Neural cell (in vitro differentiated cells): ENCODE results near the gene NXNL2. TPM values are rescaled to one million over a fixed set of nuclear protein-coding genes. Genes with fewer than 3 reads are reported as not detected.

Source experiments
- H2AFZ ChIP-seq: fragments of 200-600, 300-800 bp; sonication (generic), shearing (Covaris generic); 2 replicates; pipeline ENCODE4 v1.6.0; 2014; ENCODE audit warnings: low read depth, mild to moderate bottlenecking, antibody characterized with exemption, low read length, moderate library complexity
- H3F3A ChIP-seq: fragments of 200-600 bp; shearing (Covaris generic); 2 replicates; pipeline ENCODE4 v1.6.1; 2016; ENCODE audit warnings: mild to moderate bottlenecking, moderate library complexity, mixed read lengths, antibody characterized with exemption, low read length; ENCODE audit not compliant: insufficient read depth, poor library complexity, severe bottlenecking
- H3K27ac ChIP-seq: fragments of 200-600, 300-800 bp; sonication (generic), shearing (Covaris generic); 2 replicates; pipeline ENCODE4 v1.5.1; 2014; ENCODE audit warnings: mild to moderate bottlenecking, low read length, moderate library complexity
- H3K27me3 ChIP-seq: fragments of 300-800, 200-600 bp; sonication (generic), shearing (Covaris generic); 2 replicates; pipeline ENCODE4 v1.6.0; 2014; ENCODE audit warnings: mild to moderate bottlenecking, low read depth, low read length, moderate library complexity; ENCODE audit not compliant: insufficient read depth
- H3K36me3 ChIP-seq: fragments of 300-800, 200-600 bp; sonication (generic), shearing (Covaris generic); 2 replicates; pipeline ENCODE4 v1.5.1; 2014; ENCODE audit warnings: mild to moderate bottlenecking, antibody characterized with exemption, low read length, moderate library complexity; ENCODE audit not compliant: insufficient read depth
- H3K4me2 ChIP-seq: fragments of 300-800, 200-600 bp; sonication (generic), shearing (Covaris generic); 2 replicates; pipeline ENCODE4 v1.6.0; 2014; ENCODE audit warnings: mild to moderate bottlenecking, low read length
- H3K4me3 ChIP-seq: fragments of 300-800, 200-600 bp; sonication (generic), shearing (Covaris generic); 2 replicates; pipeline ENCODE4 v1.5.1; 2014; ENCODE audit warnings: mild to moderate bottlenecking, low read length, moderate library complexity
- H3K79me2 ChIP-seq: fragments of 200-600 bp; shearing (Covaris generic); replicated peaks from 2 replicates; pipeline ENCODE4 v1.6.0; 2014; ENCODE audit warnings: mild to moderate bottlenecking, low read length, moderate library complexity; ENCODE audit not compliant: insufficient read depth
- H3K9ac ChIP-seq: fragments of 300-800, 200-600 bp; sonication (generic), shearing (Covaris generic); 2 replicates; pipeline ENCODE4 v1.6.1; 2016; ENCODE audit warnings: mild to moderate bottlenecking, low read length, mixed read lengths
- H3K9me2 ChIP-seq: fragments of 200-600 bp; shearing (Covaris generic); 2 replicates; pipeline ENCODE4 v1.6.1; 2016; ENCODE audit warnings: mild to moderate bottlenecking, low read length, mixed read lengths; ENCODE audit not compliant: insufficient read depth
- H3K9me3 ChIP-seq: fragments of 200-600, 300-800 bp; sonication (generic), shearing (Covaris generic); 2 replicates; pipeline ENCODE4 v1.6.1; 2016; ENCODE audit warnings: mild to moderate bottlenecking, mixed run types, low read length, moderate library complexity, mixed read lengths
- H4K20me1 ChIP-seq: fragments of 200-600 bp; shearing (Covaris generic); 2 replicates; pipeline ENCODE4 v1.6.1; 2016; ENCODE audit warnings: mild to moderate bottlenecking, mixed run types; ENCODE audit not compliant: insufficient read depth
- CTCF ChIP-seq: fragments of 450-650 bp; IDR thresholded peaks from 2 replicates; pipeline ENCODE4 v1.5.1; 2014; ENCODE audit warnings: antibody characterized with exemption, mild to moderate bottlenecking, moderate library complexity; ENCODE audit not compliant: poor library complexity, severe bottlenecking
- EP300 ChIP-seq: fragments of 450-650 bp; conservative IDR thresholded peaks from 2 replicates; pipeline ENCODE4 v1.6.1; 2014; ENCODE audit warnings: antibody characterized with exemption, mild to moderate bottlenecking, moderate library complexity; ENCODE audit not compliant: poor library complexity, severe bottlenecking
- EZH2 ChIP-seq: fragments of 200-600, 300-800 bp; shearing (Covaris generic), sonication (generic); IDR thresholded peaks from 2 replicates; pipeline ENCODE4 v1.6.1; 2014; ENCODE audit warnings: antibody characterized with exemption, low read length, borderline replicate concordance, mild to moderate bottlenecking; ENCODE audit not compliant: insufficient read depth, poor library complexity, severe bottlenecking
- MXI1 ChIP-seq: fragments of 450-650 bp; conservative IDR thresholded peaks from 2 replicates; pipeline ENCODE4 v1.6.1; 2014; ENCODE audit warnings: antibody characterized with exemption, mild to moderate bottlenecking; ENCODE audit not compliant: poor library complexity, severe bottlenecking
- POLR2AphosphoS5 ChIP-seq: IDR thresholded peaks from 2 replicates; pipeline ENCODE4 v1.6.1; 2012
- RAD21 ChIP-seq: fragments of 450-650 bp; conservative IDR thresholded peaks from 2 replicates; pipeline ENCODE4 v1.6.1; 2014; ENCODE audit warnings: antibody characterized with exemption, mild to moderate bottlenecking, moderate library complexity
- REST ChIP-seq: IDR thresholded peaks from 2 replicates; pipeline ENCODE4 v1.6.1; 2012; ENCODE audit warnings: borderline replicate concordance
- SMC3 ChIP-seq: fragments of 450-650 bp; conservative IDR thresholded peaks from 2 replicates; pipeline ENCODE4 v1.6.1; 2014; ENCODE audit warnings: antibody characterized with exemption, mild to moderate bottlenecking, moderate library complexity; ENCODE audit not compliant: poor library complexity
- TAF1 ChIP-seq: IDR thresholded peaks from 2 replicates; pipeline ENCODE4 v1.6.1; 2012; ENCODE audit warnings: low read depth
- polyA plus RNA-seq: library from polyadenylated mRNA; depleted of rRNA; stranded (reverse); fragments of >200 nt; gene quantifications from 2 replicates; pipeline ENCODE4 v1.2.3, GENCODE V29; 2014

The NXNL2 gene
- polyA plus RNA-seq, 1 donor from 2014 or later = 0.51 TPM

- H3K27ac ChIP-seq = no peak overlapping the region
- no peak overlapping the region for H2AFZ ChIP-seq
- no peaks in the 10 kb centered on the region for H3F3A ChIP-seq
- H3K27me3 ChIP-seq = no peaks in the 10 kb centered on the region
- H3K36me3 ChIP-seq = no peaks in the 10 kb centered on the region
- H3K9me2 ChIP-seq = no peaks in the 10 kb centered on the region
- no peaks in the 10 kb centered on the region for H3K79me2 ChIP-seq
- H3K4me2 ChIP-seq = no peak overlapping the region
- no peaks in the 10 kb centered on the region for H4K20me1 ChIP-seq
- H3K4me3 ChIP-seq = no peak overlapping the region
- H3K9me3 ChIP-seq = no peaks in the 10 kb centered on the region
- no peak overlapping the region for H3K9ac ChIP-seq
- TF ChIP-seq RAD21 = no peak
- no peak for TF ChIP-seq CTCF
- TF ChIP-seq TAF1 = no peak
- no peak for TF ChIP-seq EP300
- no peak for TF ChIP-seq SMC3
- no peak for TF ChIP-seq REST
- no peak for TF ChIP-seq EZH2
- no peak for TF ChIP-seq MXI1
- no peak for TF ChIP-seq POLR2AphosphoS5
Measured at GRCh38 chr9:88511906-88512305, 23.1 kb upstream of the NXNL2 start.

- Histone ChIP-seq H3K27me3 (no peaks in the 10 kb centered on the region), H3K9ac (no peak overlapping the region), H3K9me3 (no peaks in the 10 kb centered on the region), H4K20me1 (no peaks in the 10 kb centered on the region), H3K79me2 (no peaks in the 10 kb centered on the region), H3K4me2 (no peak overlapping the region), H3F3A (no peaks in the 10 kb centered on the region), H3K4me3 (no peak overlapping the region), H3K27ac (no peak overlapping the region), H2AFZ (no peak overlapping the region), H3K9me2 (no peaks in the 10 kb centered on the region), H3K36me3 (no peaks in the 10 kb centered on the region)
- no peak for TF ChIP-seq TAF1
- TF ChIP-seq EP300 = no peak
- TF ChIP-seq CTCF = no peak
- TF ChIP-seq REST = no peak
- no peak for TF ChIP-seq MXI1
Measured at GRCh38 chr9:88514247-88514646, 20.7 kb upstream of the NXNL2 start.
